Measurements from ENCODE around the gene RPS6KA1. TPM values are rescaled to one million over a fixed set of nuclear protein-coding genes. Genes with fewer than 3 reads are reported as not detected.
A peak's percentile ranks its signal among the peaks of the same experiment; 100 is the strongest.
"Not testable (repeated sequence)": the region's sequence is repeated elsewhere in the genome, so short reads cannot be mapped to it uniquely, and the experiment has no call there.

Gene RPS6KA1
- 1.4 and 7.2 TPM in 2 replicates for total RNA-seq
- 0.55 TPM for polyA plus RNA-seq (2012)

DNA sequence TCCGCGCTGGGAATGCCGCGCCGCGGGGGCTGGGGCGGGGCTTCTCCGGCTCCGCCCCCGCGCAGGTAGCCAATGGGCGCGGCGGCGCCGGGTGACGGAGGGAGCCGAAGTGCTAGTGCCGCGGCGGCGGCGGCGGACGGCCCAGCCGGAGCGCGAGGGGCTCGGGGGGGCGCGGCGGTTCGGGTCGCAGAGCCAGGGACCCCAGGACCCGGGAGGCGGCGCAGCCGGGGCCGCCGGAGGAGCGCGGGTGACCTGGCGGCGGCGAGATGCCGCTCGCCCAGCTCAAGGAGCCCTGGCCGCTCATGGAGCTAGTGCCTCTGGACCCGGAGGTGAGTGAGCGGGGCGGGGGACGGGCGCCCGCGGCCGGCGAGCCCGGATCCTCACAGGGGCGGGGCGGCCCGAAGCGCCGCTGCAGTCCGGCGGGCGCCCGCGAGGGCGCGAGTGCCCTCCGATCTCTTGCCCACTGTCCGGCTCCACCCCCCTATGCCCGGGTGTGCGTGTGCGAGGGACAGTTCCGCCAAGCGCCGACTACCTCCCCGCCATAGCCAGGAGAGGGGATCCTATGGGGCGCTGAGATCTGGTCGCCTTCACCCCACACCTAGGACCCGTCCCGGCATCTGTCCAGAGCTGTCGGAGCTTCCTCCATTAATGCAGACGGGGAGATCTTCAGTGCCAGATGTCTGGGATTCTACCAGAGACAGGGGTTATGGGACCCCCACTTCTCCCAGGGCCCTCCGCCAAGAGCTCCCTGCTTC lies at the start of gene RPS6KA1:
RPS6KA1 (plus strand) TSS at position 107 of the 755 bp plus-strand sequence; CDS start at position 267, 160 bp downstream.
- DNase-seq (ENCODE audit: low read depth) = peak; percentile 31

- DNase-seq (ENCODE audit: low read depth) = no peak
Measured at GRCh38 chr1:26482921-26483320, 46.6 kb upstream of the RPS6KA1 start.

DNA sequence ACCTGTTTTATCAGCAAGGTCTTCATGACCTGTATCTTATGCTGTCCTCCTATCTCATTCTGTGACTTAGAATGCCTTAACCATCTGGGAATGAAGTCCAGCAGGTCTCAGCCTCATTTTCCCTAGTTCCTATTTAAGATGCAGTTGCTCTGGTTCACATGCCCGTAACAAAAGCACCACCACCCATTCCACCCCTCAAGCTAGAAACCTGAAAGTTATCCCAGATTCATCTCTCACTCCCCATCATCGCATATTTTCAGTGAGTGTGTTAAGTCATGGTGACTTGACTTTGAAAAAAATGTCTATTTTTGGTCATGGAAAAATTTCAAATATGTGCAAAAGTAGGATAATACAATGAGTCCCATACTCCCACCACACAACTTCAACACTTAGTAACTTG lies 45.6 kb upstream of the RPS6KA1 start:
- no peak for DNase-seq (ENCODE audit: low read depth)

DNA sequence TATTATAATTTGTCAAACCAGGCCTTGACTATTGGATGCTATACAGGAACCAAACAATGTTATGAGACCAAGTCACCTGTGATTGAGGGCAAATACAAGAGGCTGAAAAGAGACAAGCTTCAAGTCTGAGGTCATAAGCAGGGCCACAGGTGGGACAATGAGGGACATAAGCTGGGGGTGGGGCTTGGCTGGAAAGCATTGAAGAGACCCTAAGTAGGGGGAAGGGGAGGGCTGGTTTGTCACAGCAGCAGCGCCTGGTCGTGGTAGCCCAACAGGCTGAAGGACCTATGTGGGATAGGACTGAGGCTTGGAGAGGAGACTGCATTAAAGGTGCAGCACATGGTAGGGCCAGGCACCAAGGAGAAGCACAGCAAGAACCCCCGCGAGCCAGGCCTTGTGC lies 39.4 kb upstream of the RPS6KA1 start:
- DNase-seq (ENCODE audit: low read depth) = no peak

GRCh38 chr1:26493267-26493666 lies 36.3 kb upstream of the RPS6KA1 start:
- DNase-seq (ENCODE audit: low read depth) = no peak

GRCh38 chr1:26493938-26494337 lies 35.6 kb upstream of the RPS6KA1 start:
- no peak for DNase-seq (ENCODE audit: low read depth)

GRCh38 chr1:26496861-26497260 lies 32.7 kb upstream of the RPS6KA1 start:
- DNase-seq (ENCODE audit: low read depth) = no peak

- DNase-seq (ENCODE audit: low read depth) = no peak
Measured at GRCh38 chr1:26498894-26499293, 30.7 kb upstream of the RPS6KA1 start.

DNA sequence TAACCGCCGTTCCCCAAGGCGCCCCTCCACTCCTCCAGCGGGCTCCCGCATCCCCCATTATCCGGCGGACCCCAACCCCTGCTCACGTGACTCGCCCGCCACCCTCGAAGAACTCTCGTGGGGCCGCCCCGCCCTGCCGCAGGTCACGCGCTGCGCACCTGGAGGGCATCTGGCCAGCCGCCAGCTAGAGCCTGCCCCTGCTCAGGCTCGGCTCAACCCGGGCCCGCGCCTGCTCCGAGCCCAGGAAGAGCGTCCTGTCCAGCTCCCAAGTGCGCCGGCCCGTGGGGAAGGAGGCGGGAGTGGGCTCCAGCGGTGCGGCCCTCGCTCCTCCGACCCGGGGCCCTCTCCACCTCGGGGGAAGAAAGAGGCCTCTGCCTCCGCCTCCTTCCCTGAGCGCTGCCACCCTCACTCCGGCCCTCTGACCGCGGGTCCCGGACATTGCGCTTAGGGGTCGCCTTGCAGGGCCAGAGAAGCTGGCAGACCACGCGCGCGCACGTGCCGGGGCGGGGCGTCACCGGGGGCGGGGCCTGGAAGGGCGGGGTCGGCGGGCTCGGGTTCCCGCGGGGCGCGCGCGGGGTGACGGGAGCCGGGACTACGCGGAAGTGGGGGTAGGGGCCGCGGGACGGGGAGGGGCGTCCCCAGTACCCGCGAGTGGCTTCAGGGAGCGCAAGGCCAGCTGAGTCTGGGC lies 28.9 kb upstream of the RPS6KA1 start:
- peak; percentile 86 for DNase-seq (ENCODE audit: low read depth)

DNA sequence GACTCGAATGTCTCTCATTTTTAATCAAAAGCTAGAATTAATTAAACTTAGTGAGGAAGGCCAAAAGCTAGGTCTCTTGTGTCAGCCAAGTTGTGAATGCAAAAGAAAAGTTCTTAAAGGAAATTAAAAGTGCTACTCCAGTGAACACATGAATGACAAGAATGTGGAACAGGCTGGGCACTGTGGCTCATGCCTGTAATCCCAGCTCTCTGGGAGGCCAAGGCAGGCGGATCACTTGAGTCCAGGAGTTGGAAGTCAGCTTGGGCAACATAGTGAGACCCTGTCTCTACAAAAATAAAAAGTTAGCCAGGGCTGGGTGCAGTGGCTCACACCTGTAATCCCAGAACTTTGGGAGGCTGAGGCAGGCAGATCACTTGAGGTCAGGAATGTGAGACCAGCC lies 18.9 kb upstream of the RPS6KA1 start:
- not testable (repeated sequence) for DNase-seq (ENCODE audit: low read depth)

DNA sequence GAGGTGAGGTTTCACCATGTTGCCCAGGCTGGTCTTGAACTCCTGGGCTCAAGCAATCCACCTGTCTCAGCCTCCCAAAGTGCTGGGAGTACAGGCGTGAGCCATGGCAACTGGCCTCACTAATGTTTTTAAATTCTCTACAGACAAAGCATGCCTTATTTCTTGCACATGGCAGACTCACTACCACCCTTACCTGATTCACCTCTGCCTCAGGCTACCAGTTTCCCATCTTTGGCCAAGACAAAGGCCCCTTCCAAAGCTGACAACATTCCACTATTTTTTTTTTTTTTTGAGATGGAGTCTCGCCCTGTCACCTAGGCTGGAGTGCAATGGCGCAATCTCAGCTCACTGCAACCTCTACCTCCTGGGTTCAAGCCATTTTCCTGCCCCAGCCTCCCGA lies 13.7 kb upstream of the RPS6KA1 start:
- DNase-seq (ENCODE audit: low read depth) = not testable (repeated sequence)

DNA sequence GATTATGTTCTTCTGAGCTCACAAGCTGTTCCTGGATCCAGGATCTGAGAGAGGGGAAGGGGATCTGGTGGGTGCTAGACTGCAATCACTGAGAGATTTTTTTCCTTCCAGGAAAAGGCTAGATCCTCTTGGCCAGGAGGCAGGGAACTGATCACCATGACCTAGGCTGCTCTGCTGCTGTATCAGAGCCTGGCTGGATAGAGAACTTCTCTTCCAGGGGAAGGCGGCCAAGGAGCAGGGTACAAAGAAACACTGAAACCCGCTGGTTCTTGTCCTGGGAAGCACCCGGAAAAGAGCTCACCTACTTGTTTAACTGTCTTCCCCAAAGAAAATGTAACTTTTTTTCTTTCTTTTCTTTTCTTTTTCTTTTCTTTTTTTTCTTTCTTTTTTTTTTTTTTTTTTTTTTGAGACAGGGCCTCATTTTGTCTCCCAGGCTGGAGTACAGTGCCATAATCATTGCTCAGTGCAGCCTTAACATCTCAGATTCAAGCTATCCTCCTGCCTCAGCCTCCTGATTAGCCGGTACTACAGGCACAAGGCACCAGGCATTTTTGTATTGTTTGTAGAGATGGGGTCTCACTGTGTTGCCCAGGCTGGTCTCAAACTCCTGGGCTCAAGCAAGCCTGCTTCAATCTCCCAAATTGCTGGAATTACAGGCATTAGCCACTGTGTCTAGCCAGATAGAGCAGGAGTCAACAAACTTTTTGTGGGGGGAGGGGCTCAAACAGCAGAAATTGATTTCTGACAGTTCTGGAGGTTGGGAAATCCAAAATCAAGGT lies 12.4 kb upstream of the RPS6KA1 start:
- no peak for DNase-seq (ENCODE audit: low read depth)

GRCh38 chr1:26517766-26518049 lies 11.9 kb upstream of the RPS6KA1 start:
- DNase-seq (ENCODE audit: low read depth) = no peak

- DNase-seq (ENCODE audit: low read depth) = no peak
Measured at GRCh38 chr1:26518355-26518754, 11.2 kb upstream of the RPS6KA1 start.

DNA sequence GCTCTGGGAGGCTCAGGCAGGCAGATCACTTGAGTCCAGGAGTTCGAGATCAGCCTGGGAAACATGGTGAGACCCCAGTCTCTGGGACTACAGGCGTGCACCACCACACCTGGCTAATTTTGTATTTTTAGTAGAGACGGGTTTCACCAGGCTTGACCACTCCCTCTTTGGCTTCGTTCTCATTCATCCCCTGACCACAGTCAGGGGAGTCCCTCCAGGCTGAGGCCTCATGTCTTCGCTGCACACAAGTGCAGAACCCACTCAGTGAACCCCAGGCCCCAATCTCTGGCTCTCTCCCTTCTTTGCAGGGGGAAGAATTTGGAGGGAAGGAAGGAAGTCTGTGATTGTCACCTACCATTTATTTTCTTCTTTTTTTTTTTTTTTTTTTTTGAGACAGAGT lies 9.2 kb upstream of the RPS6KA1 start:
- no peak for DNase-seq (ENCODE audit: low read depth)

DNA sequence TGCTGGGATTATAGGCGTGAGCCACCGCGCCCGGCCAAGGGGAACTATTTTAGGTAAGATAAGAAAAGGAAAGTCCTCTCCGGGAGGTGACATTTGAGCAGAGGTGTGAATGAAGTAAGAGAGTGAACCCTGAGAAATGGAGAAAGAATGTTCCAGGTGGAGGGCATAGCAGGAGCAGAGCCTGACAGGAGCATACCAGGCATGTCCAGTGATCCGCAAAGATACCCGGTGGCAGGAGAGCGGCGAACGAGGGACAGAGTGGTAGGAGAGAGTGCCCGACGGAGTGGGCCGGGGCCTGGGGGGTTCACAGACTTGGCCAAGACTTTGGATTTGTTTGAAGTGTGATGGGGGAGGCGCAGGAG lies 7.9 kb upstream of the RPS6KA1 start:
- DNase-seq (ENCODE audit: low read depth) = no peak

DNA sequence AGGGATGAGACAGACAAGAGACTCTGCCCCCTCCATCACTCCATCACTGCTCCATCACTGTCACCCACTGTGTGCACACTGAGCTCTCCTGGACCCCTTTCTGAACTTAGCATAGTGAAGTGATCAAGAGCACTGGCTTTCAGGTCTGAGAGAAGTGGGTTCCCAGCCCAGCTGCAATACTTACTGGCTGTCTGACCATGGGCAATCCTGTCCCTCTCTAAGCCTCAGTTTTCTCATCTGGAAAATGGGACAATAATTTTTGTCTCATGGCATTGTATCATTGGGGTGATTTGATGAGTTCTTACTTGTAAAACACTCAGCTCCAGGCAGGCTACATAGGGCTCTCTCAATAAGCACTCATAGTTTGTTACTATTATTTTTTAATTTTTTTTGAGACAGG lies 7.5 kb upstream of the RPS6KA1 start:
- DNase-seq (ENCODE audit: low read depth) = no peak

- no peak for DNase-seq (ENCODE audit: low read depth)
Measured at GRCh38 chr1:26524181-26524580, 5.4 kb upstream of the RPS6KA1 start.

DNA sequence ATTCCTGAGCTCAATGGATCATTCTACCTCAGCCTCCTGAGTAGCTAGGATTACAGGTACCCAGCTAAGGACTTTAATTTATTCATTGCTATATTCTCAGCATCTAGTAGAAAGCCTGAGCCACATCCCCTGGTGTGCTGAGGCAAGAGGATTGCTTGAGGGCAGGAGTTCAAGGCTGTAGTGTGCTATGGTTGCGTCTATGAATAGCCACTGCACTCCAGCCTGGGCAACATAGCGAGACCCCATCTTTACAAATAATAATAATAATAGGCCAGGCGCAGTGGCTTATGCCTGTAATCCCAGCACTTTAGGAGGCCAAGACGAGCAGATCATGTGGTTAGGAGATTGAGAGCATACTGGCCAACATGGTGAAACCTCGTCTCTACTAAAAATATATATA lies 3.3 kb upstream of the RPS6KA1 start:
- DNase-seq (ENCODE audit: low read depth) = no peak

- DNase-seq (ENCODE audit: low read depth) = no peak
Measured at GRCh38 chr1:26529405-26529654, 231 bp upstream of the RPS6KA1 start.

DNA sequence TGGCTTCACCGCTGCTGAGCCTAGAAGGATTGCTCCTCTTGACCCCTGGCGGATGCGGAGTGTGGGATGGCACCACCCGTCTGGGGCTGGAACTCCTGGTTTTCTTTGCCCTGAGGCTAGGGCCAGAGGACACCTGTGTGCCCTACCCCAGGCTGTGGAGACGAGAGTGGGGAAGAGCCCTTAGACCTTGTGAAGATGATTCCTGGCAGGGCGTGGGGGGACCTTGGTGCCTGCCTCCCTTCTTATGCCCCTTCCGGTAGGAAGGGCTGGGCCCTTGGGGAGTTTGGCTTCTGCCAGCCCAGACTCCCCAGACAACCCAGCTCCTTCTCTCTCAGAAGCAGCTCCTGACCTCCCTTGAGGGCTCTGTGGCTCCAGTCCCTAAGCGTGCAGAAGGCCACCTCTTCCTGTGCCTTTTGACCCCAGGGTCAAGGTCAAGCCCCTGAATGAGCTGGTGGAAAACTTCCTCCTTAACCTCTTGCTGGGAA lies 891 bp downstream of the RPS6KA1 start:
- no peak for DNase-seq (ENCODE audit: low read depth)

DNA sequence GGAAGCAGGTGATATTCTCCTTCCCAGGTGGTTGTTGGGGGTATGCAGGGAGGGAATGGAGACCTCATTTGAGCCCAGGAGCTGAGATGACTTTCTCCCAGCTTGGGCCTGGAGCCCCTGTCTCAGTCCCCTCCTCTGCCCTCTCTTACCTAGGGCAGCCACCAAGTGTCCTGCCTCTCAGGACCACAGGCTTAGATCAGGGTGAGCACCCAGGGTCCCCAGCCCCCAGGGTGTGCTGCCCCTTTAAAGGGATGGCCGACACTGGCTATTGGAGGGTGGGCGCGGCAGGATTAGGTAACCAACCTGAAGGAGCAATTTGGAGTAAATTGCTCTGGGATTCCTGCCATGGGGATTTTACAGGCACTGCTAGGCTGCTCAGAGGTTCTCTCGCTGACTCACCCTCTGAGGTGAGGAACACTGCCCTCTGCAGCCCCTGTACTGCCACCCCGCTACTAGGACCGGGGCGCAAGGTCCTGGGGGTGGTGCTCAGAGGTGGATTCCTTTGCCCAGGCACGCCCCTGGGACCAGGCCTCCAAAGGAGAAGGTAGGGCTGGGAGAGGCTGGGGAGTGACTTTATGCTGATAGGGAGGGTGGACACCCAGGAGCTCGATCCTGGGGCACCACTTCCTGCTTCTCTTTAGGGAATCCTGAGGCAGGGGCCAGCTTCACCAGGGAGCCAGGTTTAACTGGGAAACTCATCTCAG lies 1.5 kb downstream of the RPS6KA1 start:
- DNase-seq (ENCODE audit: low read depth) = peak; percentile 16

Data from myocyte (in vitro differentiated cells).